GM23338 (cell line): ENCODE measurements around the gene GNAI1. TPM values are rescaled to one million over a fixed set of nuclear protein-coding genes. Genes with fewer than 3 reads are reported as not detected.

Experiments used
- ATAC-seq: fragments of 200-7000 bp; cut with Tn5 transposase; 3 replicates; pipeline ENCODE4 v1.9.1; 2020
- DNase-seq: peaks from one replicate; pipeline ENCODE4 v3.0.0-alpha.2; 2015; ENCODE audit warnings: low spot score
- H2AFZ ChIP-seq: fragments of 200-600 bp; sonication (generic); 2 replicates; pipeline ENCODE4 v1.8.0; 2016; ENCODE audit warnings: antibody characterized with exemption, mild to moderate bottlenecking, moderate library complexity
- H3F3A ChIP-seq: fragments of 200-600 bp; sonication (generic); replicated peaks from 2 replicates; pipeline ENCODE4 v1.8.0; 2017; ENCODE audit warnings: antibody characterized with exemption, mixed run types, low read depth
- H3K27ac ChIP-seq: fragments of 200-600 bp; sonication (generic); 2 replicates; pipeline ENCODE4 v1.6.1; 2016; ENCODE audit warnings: low read depth
- H3K27me3 ChIP-seq: fragments of 200-600 bp; sonication (generic); 2 replicates; pipeline ENCODE4 v1.8.0; 2016; ENCODE audit warnings: mild to moderate bottlenecking, mixed run types, moderate library complexity; ENCODE audit not compliant: insufficient read depth
- H3K36me3 ChIP-seq: fragments of 200-600 bp; sonication (generic); 2 replicates; pipeline ENCODE4 v1.8.0; 2016; ENCODE audit warnings: mild to moderate bottlenecking; ENCODE audit not compliant: insufficient read depth
- H3K4me1 ChIP-seq: fragments of 200-600 bp; sonication (generic); 2 replicates; pipeline ENCODE4 v1.8.0; 2016; ENCODE audit warnings: mild to moderate bottlenecking, moderate library complexity; ENCODE audit not compliant: insufficient read depth
- H3K4me2 ChIP-seq: fragments of 200-600 bp; sonication (generic); 2 replicates; pipeline ENCODE4 v1.7.1; 2017; ENCODE audit warnings: mixed run types
- H3K4me3 ChIP-seq: fragments of 200-600 bp; sonication (generic); 2 replicates; pipeline ENCODE4 v1.6.1; 2016; ENCODE audit warnings: mixed run types
- H3K79me2 ChIP-seq: fragments of 200-600 bp; sonication (generic); replicated peaks from 2 replicates; pipeline ENCODE4 v1.8.0; 2017; ENCODE audit warnings: mild to moderate bottlenecking; ENCODE audit not compliant: insufficient read depth
- H3K9me2 ChIP-seq: fragments of 200-600 bp; sonication (generic); 2 replicates; pipeline ENCODE4 v1.8.0; 2017; ENCODE audit not compliant: insufficient read depth
- H4K20me1 ChIP-seq: fragments of 200-600 bp; sonication (generic); replicated peaks from 2 replicates; pipeline ENCODE4 v1.8.0; 2017; ENCODE audit warnings: mild to moderate bottlenecking; ENCODE audit not compliant: insufficient read depth
- H3K27ac Mint-ChIP-seq: 2 replicates; pipeline ENCODE4 v1.8.0; 2020; ENCODE audit warnings: inconsistent platforms, mild to moderate bottlenecking, moderate library complexity, mixed read lengths
- H3K27me3 Mint-ChIP-seq: 3 replicates; pipeline ENCODE4 v1.8.0; 2022; ENCODE audit warnings: low read depth, mild to moderate bottlenecking, moderate library complexity, mixed read lengths, inconsistent platforms; ENCODE audit not compliant: insufficient read depth, poor library complexity
- H3K36me3 Mint-ChIP-seq: 3 replicates; pipeline ENCODE4 v1.8.0; 2021; ENCODE audit warnings: low read depth, mild to moderate bottlenecking, inconsistent platforms, moderate library complexity, mixed read lengths
- H3K4me1 Mint-ChIP-seq: 3 replicates; pipeline ENCODE4 v1.8.0; 2020; ENCODE audit warnings: mild to moderate bottlenecking, inconsistent platforms, mixed read lengths
- H3K4me3 Mint-ChIP-seq: 3 replicates; pipeline ENCODE4 v1.8.0; 2021; ENCODE audit warnings: moderate library complexity, mild to moderate bottlenecking, inconsistent platforms, mixed read lengths
- H3K9me3 Mint-ChIP-seq: 3 replicates; pipeline ENCODE4 v1.8.0; 2020; ENCODE audit warnings: moderate library complexity, mild to moderate bottlenecking, inconsistent platforms, mixed read lengths
- CREB1 ChIP-seq: fragments of 250-450 bp; sonication (Bioruptor Pico); IDR thresholded peaks from 2 replicates; pipeline ENCODE4 v1.5.0; 2020; ENCODE audit warnings: low read depth, mild to moderate bottlenecking, moderate library complexity
- CTCF ChIP-seq, 2 experiments: fragments of 200-600 bp in 1 of 2; sonication (generic) in 1 of 2; conservative IDR thresholded peaks; 2 replicates each; pipeline versions ENCODE4 v1.5.1 to v1.6.1; 2016 to 2017; ENCODE audit warnings: antibody characterized with exemption in 2 of 2, low read depth in 2 of 2, mild to moderate bottlenecking in 2 of 2, moderate library complexity in 1 of 2
- EZH2phosphoT487 ChIP-seq: fragments of 200-600 bp; sonication (generic); IDR thresholded peaks from one replicate; pipeline ENCODE4 v1.8.1; 2018; ENCODE audit warnings: antibody characterized with exemption; ENCODE audit not compliant: unreplicated experiment
- NANOG ChIP-seq: IDR thresholded peaks from 2 replicates; pipeline ENCODE4 v1.6.1; 2016; ENCODE audit warnings: antibody characterized with exemption, borderline replicate concordance
- POLR2AphosphoS5 ChIP-seq: IDR thresholded peaks from 2 replicates; pipeline ENCODE4 v1.6.1; 2016; ENCODE audit warnings: antibody characterized with exemption, low read depth
- ZNF462 ChIP-seq: fragments of 250-450 bp; sonication (Bioruptor Pico); IDR thresholded peaks from 2 replicates; pipeline ENCODE4 v1.5.0; 2020; ENCODE audit warnings: mild to moderate bottlenecking, moderate library complexity
- polyA plus RNA-seq: library from polyadenylated mRNA; unstranded; fragments of >200 nt; fragmentation: Nextera tagmentation; extraction: Ambion mirVana; gene quantifications from 2 replicates; pipeline ENCODE4 v1.2.1, GENCODE V29; 2016
- total RNA-seq: library from RNA; depleted of rRNA; stranded (reverse); fragments of >200 nt; shearing (Covaris generic); gene quantifications from 2 replicates; pipeline ENCODE4 v1.2.3, GENCODE V29; 2014
- TF ChIP-seq, protein P1 (sequence below): IDR thresholded peaks from 2 replicates; pipeline ENCODE4 v1.6.1; 2016; ENCODE audit warnings: antibody characterized with exemption

Gene GNAI1
- total and polyA plus RNA-seq, 2 experiments from 2014 or later, result 31.3 to 36.9 TPM

- TF ChIP-seq ZNF462, result no peak
- TF ChIP-seq EZH2phosphoT487, result no peak
- no peak for TF ChIP-seq NANOG
- TF ChIP-seq, protein P1, sequence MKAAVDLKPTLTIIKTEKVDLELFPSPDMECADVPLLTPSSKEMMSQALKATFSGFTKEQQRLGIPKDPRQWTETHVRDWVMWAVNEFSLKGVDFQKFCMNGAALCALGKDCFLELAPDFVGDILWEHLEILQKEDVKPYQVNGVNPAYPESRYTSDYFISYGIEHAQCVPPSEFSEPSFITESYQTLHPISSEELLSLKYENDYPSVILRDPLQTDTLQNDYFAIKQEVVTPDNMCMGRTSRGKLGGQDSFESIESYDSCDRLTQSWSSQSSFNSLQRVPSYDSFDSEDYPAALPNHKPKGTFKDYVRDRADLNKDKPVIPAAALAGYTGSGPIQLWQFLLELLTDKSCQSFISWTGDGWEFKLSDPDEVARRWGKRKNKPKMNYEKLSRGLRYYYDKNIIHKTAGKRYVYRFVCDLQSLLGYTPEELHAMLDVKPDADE, result no peak
- TF ChIP-seq POLR2AphosphoS5, result no peak
These were observed 46.9 kb upstream of the GNAI1 start (continued) for GRCh38 chr7:80087771-80088170.

- Histone ChIP-seq H3K79me2 (no peaks in the 10 kb centered on the region), H3K36me3 (no peaks in the 10 kb centered on the region), H3K27ac (no peak overlapping the region), H3K9me2 (no peaks in the 10 kb centered on the region), H2AFZ (no peak overlapping the region), H3K4me3 (no peak overlapping the region), H3K4me2 (no peak overlapping the region), H4K20me1 (no peaks in the 10 kb centered on the region), H3F3A (no peaks in the 10 kb centered on the region), H3K27me3 (no peaks in the 10 kb centered on the region), H3K4me1 (no peaks in the 10 kb centered on the region)
- Mint-ChIP-seq H3K27ac (no peak overlapping the region), H3K9me3 (no peaks in the 10 kb centered on the region), H3K4me1 (no peaks in the 10 kb centered on the region), H3K36me3 (no peaks in the 10 kb centered on the region), H3K4me3 (no peak overlapping the region), H3K27me3 (no peaks in the 10 kb centered on the region)
- TF ChIP-seq CREB1 (no peak), CTCF (conservative IDR thresholded peaks at IDR 0.05; ENCODE audit: low read depth in 2 of 2) (no peak)
- DNase-seq (no peak), ATAC-seq (no peak)
These were observed 45.9 kb upstream of the GNAI1 start for GRCh38 chr7:80088705-80089104.
